HuH-7.5 (cell line): ENCODE data around the gene CCDC122.

Source experiments
- DNase-seq: peaks from one replicate; pipeline ENCODE4 v3.0.0; 2011; ENCODE audit warnings: low spot score

CCDC122 gene

GRCh38 chr13:43802511-43802910 lies 77.0 kb downstream of the CCDC122 start:
- no peak for DNase-seq

- DNase-seq: no peak
Observed at GRCh38 chr13:43800828-43801227, 78.7 kb downstream of the CCDC122 start.

GRCh38 chr13:43799191-43799590 lies 80.3 kb downstream of the CCDC122 start:
- DNase-seq: no peak

- DNase-seq: no peak
Observed at GRCh38 chr13:43797869-43798268, 81.7 kb downstream of the CCDC122 start.

GRCh38 chr13:43797159-43797558 lies 82.4 kb downstream of the CCDC122 start:
- no peak for DNase-seq

GRCh38 chr13:43794416-43794815 lies 85.1 kb downstream of the CCDC122 start:
- no peak for DNase-seq

GRCh38 chr13:43792076-43792881 lies 87.3 kb downstream of the CCDC122 start:
- no peak for DNase-seq

GRCh38 chr13:43787997-43788396 lies 91.5 kb downstream of the CCDC122 start:
- no peak for DNase-seq

GRCh38 chr13:43787518-43787891 lies 92.0 kb downstream of the CCDC122 start:
- DNase-seq: no peak

- DNase-seq: peak; percentile 33
Observed at GRCh38 chr13:43786766-43787517, 92.6 kb downstream of the CCDC122 start, which contains the start of gene ENOX1. TSS of gene ENOX1 (minus strand) at chr13:43786972.

- DNase-seq: no peak
Observed at GRCh38 chr13:43786472-43786765, 93.1 kb downstream of the CCDC122 start.
